CD14-positive monocyte (primary cell): ENCODE data around the gene RECK. TPM values are rescaled to one million over a fixed set of nuclear protein-coding genes. Genes with fewer than 3 reads are reported as not detected.
A peak's percentile ranks its signal among the peaks of the same experiment; 100 is the strongest.

Experiments
- DNase-seq, 3 donors: peaks; one replicate each; pipeline ENCODE4 v3.0.0-alpha.2; 2011 to 2022
- H2AFZ ChIP-seq: 2 replicates; pipeline ENCODE4 v1.6.0; 2012; ENCODE audit warnings: mild to moderate bottlenecking, low read depth, low read length, inconsistent platforms; ENCODE audit not compliant: insufficient read depth, poor library complexity, severe bottlenecking
- H3K27ac ChIP-seq, 2 donors: 1 replicate in 1 of 2; 2 replicates in 1 of 2; pipeline ENCODE4 v1.5.1; 2012 to 2013; ENCODE audit warnings: low read length in 2 of 2, control low read depth in 1 of 2, inconsistent platforms in 1 of 2, low read depth in 1 of 2, mild to moderate bottlenecking in 1 of 2
- H3K27me3 ChIP-seq, 2 donors: one replicate each; pipeline versions ENCODE4 v1.6.0 to v1.6.1; 2011 to 2013; ENCODE audit warnings: low read length in 2 of 2; ENCODE audit not compliant: control insufficient read depth in 2 of 2, insufficient read depth in 2 of 2
- H3K36me3 ChIP-seq, 2 donors: replicated peaks in 1 of 2; 1 replicate in 1 of 2; 2 replicates in 1 of 2; pipeline versions ENCODE4 v1.5.1 to v1.6.1; 2012 to 2013; ENCODE audit warnings: low read length in 2 of 2, control low read depth in 1 of 2, inconsistent platforms in 1 of 2, mild to moderate bottlenecking in 1 of 2; ENCODE audit not compliant: insufficient read depth in 2 of 2, control insufficient read depth in 1 of 2
- H3K4me1 ChIP-seq, 2 donors: 1 replicate in 1 of 2; 2 replicates in 1 of 2; pipeline versions ENCODE4 v1.5.1 to v1.6.1; 2012 to 2013; ENCODE audit warnings: low read length in 2 of 2, control low read depth in 1 of 2, inconsistent platforms in 1 of 2, mild to moderate bottlenecking in 1 of 2, moderate library complexity in 1 of 2; ENCODE audit not compliant: insufficient read depth in 2 of 2, control insufficient read depth in 1 of 2
- H3K4me2 ChIP-seq: replicated peaks from 2 replicates; pipeline ENCODE3; 2012; ENCODE audit warnings: low read length, moderate library complexity, mild to moderate bottlenecking; ENCODE audit not compliant: poor library complexity, severe bottlenecking; ENCODE audit errors: extremely low read depth
- H3K4me3 ChIP-seq, 3 experiments: fragments of 200-600 bp in 1 of 3; sonication (generic) in 1 of 3; replicated peaks in 1 of 3; 1 replicate in 2 of 3; 2 replicates in 1 of 3; pipeline ENCODE4 v1.5.1; 2011 to 2013; ENCODE audit warnings: low read length in 3 of 3, mild to moderate bottlenecking in 3 of 3, control low read depth in 2 of 3, low read depth in 2 of 3, inconsistent platforms in 1 of 3, moderate library complexity in 1 of 3
- H3K79me2 ChIP-seq: 2 replicates; pipeline ENCODE4 v1.6.0; 2012; ENCODE audit warnings: mild to moderate bottlenecking, control low read depth, inconsistent platforms, low read length, moderate library complexity; ENCODE audit not compliant: insufficient read depth
- H3K9ac ChIP-seq: 2 replicates; pipeline ENCODE4 v1.6.0; 2017; ENCODE audit warnings: low read length, mild to moderate bottlenecking; ENCODE audit not compliant: insufficient read depth, poor library complexity, severe bottlenecking
- H3K9me3 ChIP-seq, 2 donors: replicated peaks in 1 of 2; 1 replicate in 1 of 2; 2 replicates in 1 of 2; pipeline versions ENCODE4 v1.5.1 to v1.6.1; 2012 to 2013; ENCODE audit warnings: low read length in 2 of 2, control low read depth in 1 of 2; ENCODE audit not compliant: control insufficient read depth in 1 of 2, insufficient read depth in 1 of 2
- H4K20me1 ChIP-seq: 2 replicates; pipeline ENCODE4 v1.6.0; 2012; ENCODE audit warnings: mild to moderate bottlenecking, low read length, control low read depth, moderate library complexity; ENCODE audit not compliant: insufficient read depth
- H3K27ac Mint-ChIP-seq, 7 donors: one replicate each; pipeline ENCODE4 v1.8.0; 2020; ENCODE audit warnings: mild to moderate bottlenecking in 7 of 7, mixed read lengths in 7 of 7, moderate library complexity in 6 of 7, inconsistent platforms in 2 of 7
- H3K27me3 Mint-ChIP-seq, 3 donors: one replicate each; pipeline ENCODE4 v1.8.0; 2021 to 2022; ENCODE audit warnings: low read depth in 3 of 3, mild to moderate bottlenecking in 3 of 3, mixed read lengths in 3 of 3, moderate library complexity in 3 of 3, inconsistent platforms in 1 of 3
- H3K36me3 Mint-ChIP-seq, 2 donors: one replicate each; pipeline ENCODE4 v1.8.0; 2020; ENCODE audit warnings: mixed read lengths in 2 of 2, inconsistent platforms in 1 of 2, mild to moderate bottlenecking in 1 of 2
- H3K4me1 Mint-ChIP-seq: one replicate; pipeline ENCODE4 v1.8.0; 2020; ENCODE audit warnings: mild to moderate bottlenecking, mixed read lengths
- H3K4me3 Mint-ChIP-seq, 2 donors: one replicate each; pipeline ENCODE4 v1.8.0; 2020; ENCODE audit warnings: mild to moderate bottlenecking in 2 of 2, mixed read lengths in 2 of 2, moderate library complexity in 1 of 2
- H3K9me3 Mint-ChIP-seq, 7 donors: one replicate each; pipeline ENCODE4 v1.8.0; 2020 to 2022; ENCODE audit warnings: mixed read lengths in 7 of 7, mild to moderate bottlenecking in 6 of 7, moderate library complexity in 6 of 7, inconsistent platforms in 2 of 7
- CTCF ChIP-seq: fragments of 200-600 bp; IDR thresholded peaks from one replicate; pipeline ENCODE4 v1.8.0; 2022; ENCODE audit warnings: antibody characterized with exemption, mild to moderate bottlenecking
- WGBS: methylation state at CpG from one replicate; pipeline ENCODE4 v1.1.5; 2013; ENCODE audit warnings: missing lambda C conversion rate; ENCODE audit not compliant: insufficient coverage; 5-methylcytosine and 5-hydroxymethylcytosine counted together
- intact Hi-C, 2 donors: fragments of 100-400 bp; cut with micrococcal nuclease; formaldehyde crosslinking; loops; one replicate each; pipeline versions ENCODE4 v1.15.0 to v1.15.1; 2023
- polyA plus RNA-seq, 3 donors: library from polyadenylated mRNA; depleted of rRNA in 1 of 3; unstranded in 2 of 3; stranded (reverse) in 1 of 3; fragments of 300-500 nt in 2 of 3; fragments of >200 nt in 1 of 3; fragmentation: Illumina TruSeq in 2 of 3; gene quantifications; 1 replicate in 2 of 3; 2 replicates in 1 of 3; pipeline ENCODE4 v1.2.3, GENCODE V29; 2012 to 2021

Gene RECK
- polyA plus RNA-seq, 3 donors: 5.0 to 5.2 (median 5.1) TPM

GRCh38 chr9:36163049-36163785, 126.5 kb downstream of the RECK start:
- Histone ChIP-seq H3K4me1 (peaks cover 24 to 38% of the 10 kb centered on the region in 2 donors), H4K20me1 (peaks cover 9% of the 10 kb centered on the region), H3K4me2 (no peak overlapping the region), H2AFZ (no peak overlapping the region), H3K36me3 (peaks cover 39 to 55% of the 10 kb centered on the region in 2 donors), H3K9ac (no peak overlapping the region), H3K27me3 (no peaks in the 10 kb centered on the region), H3K4me3 (no peak overlapping the region), H3K9me3 (no peaks in the 10 kb centered on the region), H3K79me2 (peaks cover 11% of the 10 kb centered on the region), H3K27ac (no peak overlapping the region)
- no peak for TF ChIP-seq CTCF
- 96% methylated on average over 7 of the region's 9 CpGs for WGBS
- H3K27ac Mint-ChIP-seq: peak overlapping the region in 3 of 7 donors; percentile 23 to 65 (median 45)
- peaks cover 1 to 4% (median 3%) of the 10 kb centered on the region in 3 donors for H3K27me3 Mint-ChIP-seq
- intact Hi-C loops: loop anchor here (10.0 kb wide), 1 partner anchor 128 kb away; the partner anchor contains the start of gene RECK (in 2 of the 2)
- H3K36me3 Mint-ChIP-seq: peaks cover 53 to 59% of the 10 kb centered on the region in 2 donors
- no peak overlapping the region for H3K4me3 Mint-ChIP-seq
- H3K4me1 Mint-ChIP-seq: peaks cover 35% of the 10 kb centered on the region
- H3K9me3 Mint-ChIP-seq: peaks cover 0 to 2% (median 0%) of the 10 kb centered on the region in 7 donors
- DNase-seq: no peak

- WGBS: 86% methylated on average over 3 of the region's 4 CpGs
- peaks cover 18 to 32% of the 10 kb centered on the region in 2 donors for H3K4me1 ChIP-seq
- H3K4me2 ChIP-seq: no peak overlapping the region
- Mint-ChIP-seq H3K9me3 (peaks cover 0 to 2% (median 0%) of the 10 kb centered on the region in 7 donors), H3K27ac (peak overlapping the region in 3 of 7 donors; percentile 21 to 65 (median 23)), H3K4me3 (no peak overlapping the region), H3K4me1 (peaks cover 30% of the 10 kb centered on the region), H3K36me3 (peaks cover 47 to 54% of the 10 kb centered on the region in 2 donors), H3K27me3 (peaks cover 1 to 7% (median 5%) of the 10 kb centered on the region in 3 donors)
- peaks cover 7% of the 10 kb centered on the region for H3K79me2 ChIP-seq
- no peak overlapping the region for H2AFZ ChIP-seq
- H3K27ac ChIP-seq: no peak overlapping the region
- intact Hi-C loops: loop anchor here (10.0 kb wide), 1 partner anchor 129 kb away; the partner anchor contains the start of gene RECK (in 2 of the 2)
- no peak overlapping the region for H3K4me3 ChIP-seq
- no peaks in the 10 kb centered on the region for H3K9me3 ChIP-seq
- H3K9ac ChIP-seq: no peak overlapping the region
- H3K27me3 ChIP-seq: no peaks in the 10 kb centered on the region
- peaks cover 39 to 54% of the 10 kb centered on the region in 2 donors for H3K36me3 ChIP-seq
- H4K20me1 ChIP-seq: peaks cover 9% of the 10 kb centered on the region
- TF ChIP-seq CTCF: no peak
- no peak for DNase-seq
These were observed 127.1 kb downstream of the RECK start for GRCh38 chr9:36163786-36164170.
